GM21786 (cell line): ENCODE results near the gene VAV2.

Source experiments
- ATAC-seq: cut with Tn5 transposase; IDR thresholded peaks from one replicate; pipeline ENCODE4 v1.9.1; 2021; ENCODE audit not compliant: unreplicated experiment

The VAV2 gene

GRCh38 chr9:134027561-134027960 lies 35.4 kb upstream of the VAV2 start:
- no peak for ATAC-seq

DNA sequence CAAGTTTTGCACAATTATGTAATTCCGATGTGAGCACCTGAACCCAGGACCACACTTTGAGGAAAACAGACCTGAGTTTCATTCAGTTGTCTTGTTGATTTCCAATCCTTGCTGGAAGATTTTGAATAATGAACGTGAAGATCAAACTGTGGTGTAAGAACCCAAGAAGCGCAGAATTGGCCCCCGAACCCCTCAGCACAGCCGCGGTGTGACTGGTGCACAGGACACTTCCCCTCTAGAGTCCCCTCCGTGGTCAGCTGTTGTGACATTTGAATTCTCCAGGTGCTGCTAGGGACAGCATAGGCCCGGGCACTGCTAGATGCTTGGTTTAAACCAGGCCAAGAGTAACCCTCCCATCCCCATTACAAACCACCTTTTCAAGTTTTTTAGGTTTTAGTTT lies 34.9 kb upstream of the VAV2 start:
- ATAC-seq: no peak

- ATAC-seq: no peak
Measured at GRCh38 chr9:134026581-134026980, 34.5 kb upstream of the VAV2 start.

DNA sequence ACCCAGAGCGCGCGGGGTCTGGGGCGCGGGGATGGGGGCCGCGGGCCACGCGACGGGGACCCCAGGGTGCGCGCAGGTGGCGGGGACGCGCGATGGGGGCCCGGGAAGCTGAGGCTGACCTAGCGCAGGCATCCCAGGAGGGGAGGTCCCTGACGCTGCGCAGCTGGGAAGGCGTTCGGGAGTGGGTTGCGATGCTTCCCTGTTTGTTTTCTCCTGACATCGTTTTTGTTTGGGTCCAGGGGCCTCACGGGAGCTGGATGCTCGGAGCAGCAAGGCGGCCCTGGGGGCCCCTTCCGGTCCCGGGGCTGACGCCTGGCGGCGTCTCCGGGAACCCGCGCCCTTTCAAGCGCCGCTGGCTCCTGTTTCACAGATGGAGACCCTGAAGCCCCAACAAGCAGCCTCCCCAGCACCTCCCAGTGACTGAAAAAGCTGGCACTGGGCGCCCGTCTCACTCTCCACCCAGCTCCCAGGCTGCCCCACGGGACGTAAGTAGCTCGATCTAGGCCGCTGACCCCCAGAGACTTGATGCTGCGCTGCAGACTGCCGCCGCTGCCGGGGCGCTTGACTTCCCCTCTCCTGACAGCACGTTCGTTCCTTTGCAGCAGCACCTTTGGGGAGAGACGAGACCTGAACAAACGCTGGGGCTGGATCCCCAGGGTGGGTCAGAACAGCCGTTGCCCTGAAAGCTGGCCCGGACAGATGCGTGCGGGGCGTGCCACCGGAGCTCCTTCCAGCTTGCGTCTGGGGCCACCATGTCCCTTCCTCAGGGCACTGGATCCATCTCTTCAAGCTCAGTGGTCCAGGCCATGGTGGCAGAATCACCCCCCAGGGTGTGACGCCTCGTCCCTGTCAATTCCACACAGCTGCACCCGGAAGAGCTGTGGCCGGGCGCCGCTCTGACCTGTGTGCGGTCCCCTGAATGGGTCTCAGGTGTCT lies 33.8 kb upstream of the VAV2 start:
- peak; percentile 43 for ATAC-seq

- peak; percentile 80 for ATAC-seq
Measured at GRCh38 chr9:134024828-134025605, 32.9 kb upstream of the VAV2 start, which contains the start of gene BRD3OS. Gene BRD3OS, plus strand, starts transcription at chr9:134025481. Its CDS starts 1,267 bp downstream, at chr9:134026748.

GRCh38 chr9:134024214-134024792 lies 32.2 kb upstream of the VAV2 start:
- no peak for ATAC-seq

DNA sequence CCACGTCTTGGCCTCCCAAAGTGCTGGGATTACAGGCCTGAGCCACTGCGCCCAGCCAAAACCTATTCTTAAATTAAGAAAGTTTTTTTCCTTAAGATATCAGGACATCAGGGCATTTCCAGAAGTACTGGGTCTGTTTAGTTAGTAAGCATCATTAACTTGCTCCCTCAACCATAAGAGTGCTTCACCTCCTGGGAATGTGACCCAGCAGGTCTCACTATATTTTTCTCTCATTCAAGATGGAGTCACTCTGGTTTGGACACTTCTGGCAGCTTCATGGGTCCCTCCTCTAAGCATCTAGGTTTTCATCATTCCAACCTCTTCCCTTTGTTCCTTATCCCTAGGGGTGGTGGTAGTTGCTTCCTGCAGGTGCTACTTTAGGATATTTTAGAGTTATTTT lies 22.8 kb upstream of the VAV2 start:
- no peak for ATAC-seq

DNA sequence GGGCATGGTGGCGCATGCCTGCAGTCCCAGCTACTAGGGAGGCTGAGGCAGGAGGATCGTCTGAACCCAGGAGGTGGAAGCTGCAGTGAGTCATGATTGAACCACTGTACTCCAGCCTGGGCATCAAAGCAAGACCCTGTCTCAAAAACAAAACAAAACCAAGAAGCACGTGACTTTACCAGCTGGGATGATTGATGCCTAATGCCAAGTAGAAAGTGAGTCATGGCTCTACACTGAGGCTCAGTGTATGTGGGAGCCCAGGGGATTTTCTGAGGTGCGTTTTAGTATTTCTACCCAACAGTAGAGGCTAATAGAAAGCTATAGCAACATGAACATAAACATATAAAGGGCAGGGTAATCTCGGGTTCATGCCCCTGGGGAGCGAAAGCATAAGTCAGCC lies 19.3 kb upstream of the VAV2 start:
- ATAC-seq: no peak

GRCh38 chr9:134010310-134011173 lies 18.4 kb upstream of the VAV2 start:
- no peak for ATAC-seq

- ATAC-seq: no peak
Measured at GRCh38 chr9:134007571-134007970, 15.4 kb upstream of the VAV2 start.

- no peak for ATAC-seq
Measured at GRCh38 chr9:134007150-134007549, 15.0 kb upstream of the VAV2 start.

- ATAC-seq: no peak
Measured at GRCh38 chr9:134005381-134005780, 13.3 kb upstream of the VAV2 start.

DNA sequence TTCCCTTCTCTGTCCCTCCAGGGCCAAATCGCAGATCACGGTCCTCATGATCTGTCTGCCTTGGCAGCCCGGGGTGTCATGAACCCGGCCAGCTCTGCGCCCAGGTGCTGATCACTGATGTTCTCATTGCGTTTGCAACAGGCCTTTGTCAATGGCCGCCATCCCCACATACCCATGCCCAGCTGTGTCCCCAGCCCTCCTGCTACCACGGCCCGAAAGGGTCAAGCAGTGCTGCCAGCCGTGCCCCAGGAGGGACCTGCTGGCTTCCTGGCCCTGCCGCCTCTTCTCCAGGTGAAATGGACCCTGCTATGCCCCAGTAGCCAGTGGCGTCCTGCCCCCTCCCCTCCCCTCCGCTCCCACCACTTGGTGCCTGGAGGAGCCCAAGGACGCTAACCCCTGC lies 12.8 kb upstream of the VAV2 start:
- ATAC-seq: no peak

GRCh38 chr9:134004131-134004873 lies 12.2 kb upstream of the VAV2 start:
- ATAC-seq: no peak

DNA sequence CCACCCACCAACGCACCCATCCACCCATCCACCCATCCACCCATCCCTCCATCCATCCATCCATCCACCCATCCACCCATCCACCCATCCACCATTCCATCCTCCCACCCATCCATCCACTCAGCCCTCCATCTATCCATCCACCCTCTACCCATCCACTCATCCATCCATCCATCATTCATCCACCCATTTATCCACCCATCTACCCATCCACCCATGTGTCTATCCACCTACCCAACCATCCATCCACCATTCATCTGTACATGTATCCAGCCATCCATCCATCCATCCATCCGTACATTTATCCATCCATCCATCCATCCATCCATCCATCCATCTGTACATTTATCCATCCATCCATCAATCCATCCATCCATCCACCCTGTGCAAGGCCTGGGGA lies 11.1 kb upstream of the VAV2 start:
- no peak for ATAC-seq

DNA sequence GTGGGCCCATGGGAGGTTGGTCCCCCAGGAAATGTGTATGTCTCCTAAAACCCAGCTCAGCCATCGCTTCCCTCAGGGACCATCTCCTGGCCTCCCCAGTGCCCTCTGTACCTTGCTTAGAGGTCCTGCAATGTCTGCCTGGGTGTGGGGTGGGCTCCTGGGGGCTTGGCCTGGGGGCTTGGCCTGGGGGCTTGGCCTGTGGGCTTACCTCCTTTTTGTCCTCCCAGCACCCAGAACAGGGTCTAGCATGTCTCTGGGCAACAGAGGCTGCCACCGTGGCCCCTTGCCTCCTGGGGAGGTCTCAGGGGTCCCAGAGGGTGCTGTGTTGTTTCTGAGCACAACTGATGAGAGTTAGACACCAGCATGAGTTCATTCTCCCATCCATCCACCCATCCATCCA lies 10.7 kb upstream of the VAV2 start:
- ATAC-seq: no peak

GRCh38 chr9:133999851-134000265 lies 7.7 kb upstream of the VAV2 start:
- no peak for ATAC-seq

DNA sequence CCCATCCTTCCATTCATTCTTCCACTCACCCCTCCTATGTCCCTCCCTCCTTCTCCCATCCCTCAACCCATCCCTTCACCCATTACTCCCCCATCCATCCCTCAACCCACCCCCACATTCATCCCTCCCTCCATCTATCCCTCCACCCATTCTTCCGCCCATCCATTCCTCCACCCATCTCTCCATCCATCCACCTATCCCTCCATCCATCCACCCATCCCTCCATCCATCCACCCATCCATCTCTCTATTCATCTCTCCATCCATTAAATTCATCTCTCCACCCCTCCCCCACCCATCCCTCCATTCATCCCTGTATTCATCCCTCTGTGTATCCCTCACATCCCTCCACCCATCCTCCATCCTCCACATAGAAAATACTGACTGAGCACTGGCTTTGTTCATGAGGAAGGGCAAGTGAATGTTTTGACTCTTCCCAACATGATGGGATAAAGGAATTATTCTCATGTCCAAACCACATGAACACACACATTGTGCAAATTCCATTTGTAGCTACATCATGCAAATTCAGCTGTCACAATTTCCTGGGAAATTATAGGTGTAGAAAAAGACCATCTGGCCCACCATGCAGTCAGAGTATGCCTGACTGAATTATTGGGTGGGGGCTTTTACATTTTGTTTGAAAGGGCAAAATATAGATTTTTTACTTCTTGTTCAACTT lies 6.9 kb upstream of the VAV2 start:
- ATAC-seq: no peak

DNA sequence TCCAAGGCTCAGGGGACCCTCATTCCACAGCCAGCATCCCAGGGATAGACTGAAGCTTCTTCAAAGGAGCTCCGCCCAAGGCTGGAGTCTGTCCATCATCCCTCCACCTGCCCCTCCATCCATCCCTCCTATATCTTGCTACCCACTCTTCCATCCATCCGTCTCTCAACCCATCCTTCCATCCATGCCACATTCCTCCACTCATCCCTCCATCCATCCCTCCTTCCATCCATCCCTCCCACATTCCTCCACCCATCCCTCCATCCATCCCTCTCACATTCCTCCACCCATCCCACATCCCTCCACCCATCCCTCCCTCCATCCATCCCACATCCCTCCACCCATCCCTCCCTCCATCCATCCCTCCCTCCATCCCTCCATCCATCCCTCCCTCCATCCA lies 5.5 kb upstream of the VAV2 start:
- no peak for ATAC-seq
